ENCODE results near the gene IHH.
A peak's percentile ranks its signal among the peaks of the same experiment; 100 is the strongest.

The IHH gene

DNA sequence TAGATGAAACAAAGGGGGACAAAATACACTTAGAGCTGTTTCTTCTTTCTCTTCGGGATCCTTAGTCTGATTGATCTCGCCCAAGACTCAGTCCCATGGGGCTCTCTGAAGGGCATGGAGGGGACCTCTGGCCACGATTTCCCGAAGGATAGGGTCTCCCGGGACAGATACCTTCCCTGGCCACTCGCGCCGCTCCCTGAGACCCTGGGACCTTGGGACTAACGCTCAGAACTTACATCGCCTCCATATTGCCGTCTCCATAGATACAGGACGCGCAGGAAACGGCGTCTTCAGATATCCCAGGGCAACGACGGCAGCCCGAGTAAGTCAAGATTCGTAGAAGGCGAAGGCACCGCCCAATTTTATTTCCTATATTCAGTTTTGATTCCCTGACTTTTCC lies 19.5 kb downstream of the IHH start, which contains the start of gene CFAP65:
TSS of gene CFAP65 (minus strand) at position 265 of the 400 bp plus-strand sequence. CDS start 2,468 bp downstream, outside the sequence.
- peak in 1 of 4 experiments; percentile 18 for DNase-seq (ENCODE audit: low read depth in 4 of 4, low spot score in 1 of 4)

DNA sequence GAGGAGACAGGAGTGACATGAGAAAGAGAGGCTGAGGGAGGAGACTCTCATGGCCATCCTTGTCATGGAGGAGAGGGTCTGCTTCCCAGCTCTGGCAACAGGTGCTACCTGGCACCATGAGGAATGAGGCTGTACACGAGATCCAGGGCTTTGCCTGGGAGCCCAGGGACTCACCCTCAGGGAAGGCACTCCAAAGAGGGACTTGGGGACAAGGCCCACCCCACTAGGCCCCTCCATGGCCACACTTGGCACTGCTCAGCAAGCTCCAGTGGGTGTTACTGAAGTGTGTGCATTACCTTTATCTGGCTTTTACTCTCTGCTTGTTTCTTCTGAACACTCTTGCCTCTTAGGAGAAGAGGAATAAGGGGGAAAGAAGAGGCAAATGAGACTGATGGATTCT lies 22.1 kb downstream of the IHH start:
- no peak for DNase-seq (ENCODE audit: low read depth in 4 of 4, low spot score in 1 of 4)

DNA sequence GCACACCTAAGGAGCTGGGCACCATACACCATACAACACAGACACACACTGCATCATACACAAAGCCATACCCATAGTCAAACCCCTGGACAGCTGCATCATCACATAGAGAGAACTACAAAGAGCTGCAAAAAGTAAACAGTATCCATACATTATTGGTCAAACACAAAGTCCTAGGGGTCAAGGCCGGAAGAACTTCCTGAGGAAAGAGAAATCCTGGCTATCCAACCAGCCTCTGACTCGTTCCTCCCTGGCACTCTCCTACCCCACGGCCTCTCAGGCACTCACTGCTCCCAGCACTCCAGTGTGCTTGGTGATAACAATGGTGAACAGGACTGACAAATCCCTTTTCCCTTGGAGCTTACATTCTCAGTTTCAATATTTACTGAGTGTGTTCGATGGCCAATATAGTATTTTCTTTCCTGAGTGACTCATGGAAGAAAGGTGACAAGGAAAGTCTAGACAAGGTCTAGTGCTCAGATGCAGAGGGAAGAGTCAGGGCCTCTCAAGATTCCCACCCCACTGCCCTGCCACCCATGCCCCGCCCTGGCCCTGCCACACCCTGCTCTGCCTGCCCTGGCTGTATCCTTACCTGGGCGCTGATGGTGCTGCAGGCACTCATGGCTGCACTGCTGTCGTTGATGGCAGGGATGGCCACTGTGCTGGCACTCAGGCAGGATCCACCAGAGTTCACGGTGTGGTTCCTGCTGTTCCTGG lies 22.8 kb downstream of the IHH start:
- no peak for DNase-seq (ENCODE audit: low read depth in 4 of 4, low spot score in 1 of 4)

DNA sequence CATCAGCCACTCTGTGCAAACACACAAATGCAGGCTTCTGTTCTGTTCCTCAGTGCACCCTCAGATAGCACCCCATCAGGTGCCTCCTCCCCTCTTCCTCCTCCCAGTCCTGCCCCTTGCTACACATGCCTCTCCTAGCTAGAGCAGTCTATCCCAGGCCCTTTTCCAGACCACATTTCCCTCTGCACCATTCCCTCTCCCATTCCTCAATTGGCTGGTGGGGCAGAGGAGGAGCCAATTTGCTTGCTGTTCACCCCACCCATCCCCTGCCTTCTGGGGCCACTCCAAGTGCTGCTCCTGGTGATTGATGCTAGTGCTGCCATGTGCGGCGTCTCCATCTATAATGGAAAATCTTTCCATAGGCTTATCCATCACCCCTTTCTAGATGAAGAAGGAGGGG lies 24.8 kb downstream of the IHH start:
- DNase-seq (ENCODE audit: low read depth in 4 of 4, low spot score in 1 of 4): no peak

DNA sequence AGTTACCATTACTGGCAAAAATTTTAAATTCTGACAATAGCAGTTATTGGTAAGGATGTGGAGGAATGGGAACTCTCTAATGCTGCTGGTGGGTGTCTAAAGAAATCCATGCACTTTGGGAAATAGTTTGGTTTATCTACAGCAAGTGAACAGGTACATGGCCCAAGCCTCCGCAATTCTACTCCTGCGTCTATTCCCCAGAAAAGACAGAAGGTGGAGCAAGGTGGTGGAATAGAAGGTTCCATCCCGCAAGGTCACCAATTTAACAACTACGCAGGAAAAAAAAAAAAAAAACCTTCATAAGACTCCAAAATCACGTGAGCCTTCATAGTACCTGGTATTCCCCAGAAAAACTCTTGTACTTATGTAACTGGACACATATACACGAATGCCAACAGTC lies 25.9 kb downstream of the IHH start:
- DNase-seq (ENCODE audit: low read depth in 4 of 4, low spot score in 1 of 4): no peak

DNA sequence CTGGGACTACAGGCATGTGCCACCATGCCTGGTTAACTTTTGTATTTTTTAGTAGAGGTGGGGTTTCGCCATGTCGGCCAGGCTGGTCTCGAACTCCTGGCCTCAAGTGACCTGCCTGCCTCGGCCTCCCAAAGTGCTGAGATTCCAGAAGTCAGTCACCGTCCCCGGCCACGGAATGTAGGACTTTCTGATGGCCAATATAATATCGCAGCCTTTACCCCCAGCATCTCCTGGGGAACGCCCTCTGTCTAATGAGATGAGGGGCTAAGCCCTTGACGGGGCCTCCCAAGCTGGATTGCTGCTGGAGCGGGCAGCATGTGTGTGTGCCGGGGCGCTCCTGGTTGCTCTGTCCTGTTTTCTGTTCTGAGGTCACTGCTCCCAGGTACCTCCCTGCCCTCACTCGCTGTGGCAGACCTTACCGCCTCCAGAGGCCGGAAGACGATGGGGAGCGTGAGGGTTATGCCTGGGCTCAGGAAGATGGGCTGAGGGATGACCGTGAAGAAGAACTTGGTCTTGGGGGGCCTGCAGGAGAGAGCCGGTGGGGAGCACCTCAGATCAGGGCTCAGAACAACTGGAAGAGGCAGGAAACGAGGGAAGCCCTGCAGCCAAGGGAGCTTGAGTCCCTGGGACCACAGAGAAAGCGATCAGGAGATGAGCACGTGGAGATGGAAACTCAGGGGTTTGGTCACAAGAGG lies 28.5 kb downstream of the IHH start:
- DNase-seq (ENCODE audit: low read depth in 4 of 4, low spot score in 1 of 4): no peak

DNA sequence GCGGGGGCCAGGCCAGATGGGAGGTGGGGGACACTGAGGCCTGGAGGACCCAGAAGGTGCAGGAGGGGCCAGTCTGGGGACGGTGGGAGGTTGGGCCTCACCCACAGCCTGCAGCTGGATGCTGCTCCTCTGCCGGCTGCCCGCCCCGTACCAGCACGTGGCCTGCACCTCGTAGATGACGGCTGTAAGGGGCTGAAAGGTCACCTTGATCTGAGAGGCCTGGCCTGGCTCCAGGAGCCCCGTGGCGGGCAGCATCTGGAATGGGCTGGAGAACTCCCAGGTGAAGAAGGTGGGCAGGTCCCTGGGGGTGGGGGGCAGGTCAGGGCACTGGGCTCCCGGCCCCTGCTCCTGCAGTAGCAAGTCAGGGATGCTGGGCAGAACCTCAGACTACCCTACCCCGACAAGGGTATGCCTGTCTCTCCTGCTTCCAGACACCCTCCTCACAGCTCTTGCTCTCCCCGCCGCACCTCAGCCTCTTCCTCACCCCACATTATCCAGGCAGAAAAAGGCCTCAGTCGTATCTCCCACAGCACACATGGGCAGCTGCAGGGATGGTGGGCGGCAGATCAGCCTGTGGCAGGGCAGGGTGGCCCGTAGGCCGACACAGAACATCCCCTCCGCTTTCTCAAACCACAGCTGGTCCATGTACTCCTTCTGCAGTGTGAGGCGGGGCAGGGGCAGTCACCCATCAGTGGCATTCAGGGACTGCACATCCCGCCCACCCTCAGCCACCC lies 29.5 kb downstream of the IHH start:
- no peak for DNase-seq (ENCODE audit: low read depth in 4 of 4, low spot score in 1 of 4)

DNA sequence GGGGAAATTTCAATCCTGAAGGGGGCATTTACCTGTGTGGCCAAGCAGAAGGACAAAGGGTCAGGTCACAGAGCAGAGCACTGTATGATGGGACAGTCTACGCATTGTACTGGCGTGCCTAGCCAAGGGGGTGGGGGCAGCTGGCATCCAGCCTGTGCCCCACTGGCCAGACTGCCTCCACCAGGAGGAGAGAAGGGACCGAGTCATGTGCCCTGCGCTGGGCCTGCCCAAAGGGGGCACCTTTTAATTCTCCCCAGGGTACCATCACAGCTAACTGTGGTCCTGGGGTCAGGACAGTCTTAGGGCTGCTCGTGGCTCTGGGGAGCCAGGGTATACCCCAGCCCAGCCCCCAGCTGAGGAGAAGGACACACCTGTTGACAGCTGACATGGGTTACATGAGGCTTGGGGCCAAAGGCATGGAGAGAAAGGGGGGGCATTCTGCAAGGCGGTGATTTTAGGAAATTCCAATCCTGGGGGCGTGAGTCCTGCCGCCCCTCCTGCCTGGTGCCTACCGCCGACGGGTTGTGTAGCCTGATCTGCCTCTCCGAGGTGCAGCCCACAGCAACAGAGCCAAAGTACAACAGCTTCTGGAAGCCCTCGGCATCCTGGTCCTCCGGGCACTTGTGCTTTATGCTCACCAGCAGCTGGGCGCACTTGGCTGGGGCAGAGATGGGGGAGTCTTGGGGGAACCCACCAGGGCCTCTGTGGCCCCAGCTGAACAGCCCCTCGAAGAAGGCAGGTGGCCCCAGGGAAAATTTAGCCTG lies 30.4 kb downstream of the IHH start:
- no peak for DNase-seq (ENCODE audit: low read depth in 4 of 4, low spot score in 1 of 4)

DNA sequence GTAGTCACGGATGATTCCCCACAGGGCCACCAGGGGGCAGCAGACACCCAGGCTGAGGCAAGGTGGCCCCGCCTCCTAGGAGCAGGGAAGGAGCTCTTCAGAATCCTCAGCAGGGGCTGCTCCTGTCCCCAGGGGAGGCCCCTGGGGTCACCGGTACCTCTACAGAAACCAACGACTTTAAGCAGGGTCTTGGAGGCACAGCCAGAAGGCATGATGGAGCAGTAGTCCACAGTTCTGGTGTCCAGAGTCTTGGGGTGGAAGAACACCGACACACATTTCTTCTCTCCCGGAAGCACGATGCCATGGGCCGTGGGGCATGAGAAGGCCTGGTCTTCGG lies 30.9 kb downstream of the IHH start:
- peak; percentile 52 to 69 (median 59) for DNase-seq (ENCODE audit: low read depth in 4 of 4, low spot score in 1 of 4)

DNA sequence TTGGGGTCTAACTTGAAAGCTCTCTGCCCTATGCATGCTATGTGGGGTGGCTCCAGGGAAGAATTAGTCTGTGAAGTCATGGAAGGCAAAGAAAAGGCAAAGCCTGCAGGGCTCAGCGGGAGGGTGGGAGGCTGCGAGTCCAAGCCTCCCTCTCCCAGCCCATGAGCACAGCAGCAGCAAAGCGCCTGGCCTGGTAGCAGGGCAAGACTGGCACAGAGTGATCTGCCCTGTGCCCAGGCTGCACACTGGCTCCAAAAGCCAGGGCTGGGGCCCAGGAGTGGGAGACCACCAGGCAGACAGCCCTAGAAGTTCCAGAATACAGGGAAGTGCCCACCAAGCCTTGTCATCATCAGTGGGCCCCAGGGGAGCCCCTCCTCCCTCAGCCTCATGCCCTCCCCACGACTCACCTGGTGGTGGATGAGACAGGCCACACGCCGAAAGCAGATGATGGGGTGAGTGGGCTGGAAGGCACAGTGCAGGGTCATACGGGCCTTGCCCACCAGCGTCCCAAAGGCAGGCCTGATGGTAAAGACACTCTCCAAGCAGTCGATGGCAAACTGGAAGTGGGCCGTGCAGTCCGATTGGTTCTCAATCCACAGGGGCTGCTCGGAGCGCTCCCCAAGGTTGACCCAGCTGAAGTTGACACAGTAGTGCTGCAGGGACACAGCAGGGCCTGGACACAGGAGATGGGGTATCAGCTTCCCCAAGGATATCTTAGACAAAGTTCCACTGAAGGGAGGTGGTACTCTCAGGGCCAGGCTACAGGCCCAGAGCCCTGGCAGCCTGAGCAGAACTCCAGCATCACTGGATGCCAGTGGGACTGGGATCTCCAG lies 31.5 kb downstream of the IHH start:
- DNase-seq (ENCODE audit: low read depth in 4 of 4, low spot score in 1 of 4): no peak

DNA sequence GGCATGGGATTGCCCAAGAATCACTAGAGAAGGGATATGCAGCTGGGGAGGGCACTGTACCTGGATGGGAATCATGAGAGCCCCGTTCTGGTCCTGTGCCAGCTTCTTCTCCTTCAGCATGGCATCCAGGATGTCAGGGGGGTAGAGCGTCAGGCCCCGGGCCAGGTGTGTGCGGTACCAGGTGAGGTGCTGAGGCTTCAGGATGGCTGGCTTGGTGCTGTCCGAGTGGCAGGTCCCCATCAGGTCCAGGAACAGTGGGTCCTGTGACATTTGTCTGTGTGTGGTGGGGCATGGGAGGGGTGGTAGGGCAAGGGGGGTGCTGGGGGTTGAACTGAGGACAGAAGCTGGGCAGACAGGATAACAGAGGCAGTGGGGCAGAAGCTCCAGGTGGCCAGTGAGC lies 32.6 kb downstream of the IHH start:
- no peak for DNase-seq (ENCODE audit: low read depth in 4 of 4, low spot score in 1 of 4)

DNA sequence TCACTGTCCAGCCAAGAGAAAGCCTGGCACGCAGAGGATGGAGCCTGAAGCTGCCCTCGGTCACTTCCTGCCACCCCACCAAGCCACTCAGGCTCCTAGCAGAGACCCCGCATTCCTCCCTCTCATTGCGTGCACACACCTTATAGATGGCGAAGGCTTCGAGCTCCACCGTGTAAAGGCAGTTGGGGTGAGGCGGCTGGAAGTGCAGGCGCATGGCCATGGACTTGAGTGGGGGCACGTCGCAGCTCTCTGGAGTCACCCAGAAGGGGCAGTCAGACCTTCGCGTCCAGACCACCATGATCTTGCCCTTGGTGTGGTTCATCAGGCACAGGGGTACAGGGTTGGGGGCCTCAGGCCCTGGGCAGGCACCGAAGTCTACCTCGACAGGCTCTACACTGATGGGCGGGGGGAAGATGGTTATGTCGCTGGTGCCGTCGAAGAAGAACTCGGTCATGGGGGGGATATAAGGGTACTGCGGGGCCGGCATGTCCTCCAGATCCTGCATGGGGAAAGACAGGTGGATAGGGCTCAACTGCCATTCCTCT lies 33.1 kb downstream of the IHH start:
- no peak for DNase-seq (ENCODE audit: low read depth in 4 of 4, low spot score in 1 of 4)

DNA sequence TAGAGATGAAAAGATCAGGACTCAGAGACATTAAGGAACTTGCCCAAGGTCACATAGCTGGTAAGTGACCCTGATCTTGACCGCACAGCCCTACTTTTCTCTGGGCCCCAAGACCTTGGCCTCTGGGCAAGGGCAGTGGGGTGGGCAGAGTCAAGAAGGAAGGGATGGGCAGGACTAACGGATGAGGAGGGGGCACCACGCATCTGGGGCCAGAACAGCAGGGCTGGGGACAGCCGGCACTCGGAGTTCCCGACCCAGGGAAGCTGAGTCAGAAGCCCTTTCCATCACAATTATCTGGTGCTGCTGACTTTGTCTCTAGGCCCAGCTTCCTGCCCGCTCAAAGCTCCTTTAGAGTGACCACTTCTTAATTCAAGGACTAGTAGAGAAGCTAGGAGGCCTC lies 33.8 kb downstream of the IHH start:
- DNase-seq (ENCODE audit: low read depth in 4 of 4, low spot score in 1 of 4): no peak

DNA sequence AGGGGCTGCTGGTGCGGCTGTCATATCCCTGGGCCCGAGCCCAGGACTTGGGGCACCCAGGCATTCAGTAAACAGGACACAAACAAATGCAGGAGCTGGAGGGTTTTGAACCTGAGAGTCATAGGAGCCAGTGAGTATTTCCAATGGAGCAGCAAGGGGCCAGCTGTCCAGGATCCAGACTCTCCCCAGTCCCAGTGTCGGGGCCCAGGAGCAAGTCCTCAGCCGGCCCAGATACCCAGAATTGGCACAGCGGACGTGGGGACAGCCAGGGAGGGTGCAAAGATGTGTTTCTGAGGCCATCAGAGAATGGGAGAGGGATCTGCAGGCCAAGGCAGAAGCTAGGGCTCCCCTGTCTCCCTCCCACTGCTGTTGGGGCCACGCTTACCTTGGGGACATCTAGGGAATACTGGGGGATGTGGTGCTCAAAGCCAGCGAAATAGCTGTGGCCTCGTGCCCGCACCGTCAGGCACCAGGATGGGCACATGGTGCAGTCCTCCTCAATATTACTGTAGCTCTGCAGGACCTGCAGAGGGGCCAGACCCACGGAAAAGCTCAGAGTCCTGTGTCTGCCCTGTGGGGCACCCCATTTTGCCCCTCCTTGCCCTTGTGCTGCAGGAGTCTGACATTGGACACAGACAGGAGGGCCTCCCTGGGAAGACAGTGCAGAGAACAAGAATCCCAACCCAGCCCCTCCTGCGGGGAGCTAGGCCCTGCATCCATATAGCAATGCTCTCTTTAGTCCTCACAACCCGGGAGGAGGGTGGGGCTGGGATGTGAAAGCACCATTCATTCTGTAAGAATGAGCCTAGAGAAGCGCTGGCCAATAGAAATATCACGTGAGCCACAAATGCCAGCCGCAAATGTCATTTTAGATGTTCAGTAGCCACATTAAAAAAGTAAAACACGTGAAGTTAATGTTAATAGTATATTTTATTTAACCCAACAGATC lies 34.8 kb downstream of the IHH start:
- no peak for DNase-seq (ENCODE audit: low read depth in 4 of 4, low spot score in 1 of 4)

DNA sequence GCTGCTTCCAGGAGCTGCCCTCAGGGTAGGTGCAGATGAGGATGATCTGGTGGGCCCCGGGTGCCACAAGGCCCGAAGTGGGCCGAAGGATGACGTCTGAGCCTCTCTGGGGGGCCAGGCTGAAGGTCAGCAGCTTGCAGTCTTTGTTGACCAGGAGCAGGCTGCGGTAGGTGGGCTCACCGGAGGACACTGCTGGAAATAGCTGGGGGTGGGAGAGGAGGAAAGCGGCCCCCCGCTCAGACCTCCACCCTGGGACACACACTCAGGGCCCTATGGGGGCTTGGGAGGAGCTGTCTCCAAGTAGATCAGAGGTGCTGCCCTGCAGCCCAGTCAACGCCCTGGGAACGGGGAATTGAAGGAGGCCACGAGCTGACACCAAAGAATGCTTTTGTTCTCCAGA lies 36.7 kb downstream of the IHH start:
- DNase-seq (ENCODE audit: low read depth in 4 of 4, low spot score in 1 of 4): no peak

DNA sequence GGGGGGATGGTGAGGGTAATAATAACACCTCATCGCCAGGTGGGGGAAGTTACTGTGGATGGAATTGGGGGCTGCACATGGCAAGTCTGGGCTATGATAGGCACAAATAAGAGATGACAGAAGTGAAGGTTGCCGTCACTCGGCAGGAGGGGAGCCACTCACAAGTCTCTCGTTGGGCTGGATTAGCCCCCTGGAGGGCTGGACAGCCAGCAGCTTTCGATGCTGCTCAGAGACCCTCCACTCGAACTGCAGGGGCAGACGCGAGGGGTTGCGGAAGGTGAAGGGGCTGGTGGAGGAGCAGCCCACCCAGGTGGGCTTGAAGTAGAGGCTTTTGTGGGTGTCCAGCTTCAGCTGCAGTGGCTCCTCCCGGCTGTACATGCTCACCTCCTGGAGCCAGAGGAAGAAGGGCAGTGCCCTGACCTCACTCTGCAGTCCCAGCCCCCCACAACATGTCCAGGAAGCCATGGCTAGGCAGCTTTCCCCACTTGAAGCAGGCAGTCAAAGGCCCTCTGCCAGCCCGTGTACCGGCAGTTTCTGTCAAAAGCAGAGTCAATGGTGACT lies 37.6 kb downstream of the IHH start:
- DNase-seq (ENCODE audit: low read depth in 4 of 4, low spot score in 1 of 4): no peak

DNA sequence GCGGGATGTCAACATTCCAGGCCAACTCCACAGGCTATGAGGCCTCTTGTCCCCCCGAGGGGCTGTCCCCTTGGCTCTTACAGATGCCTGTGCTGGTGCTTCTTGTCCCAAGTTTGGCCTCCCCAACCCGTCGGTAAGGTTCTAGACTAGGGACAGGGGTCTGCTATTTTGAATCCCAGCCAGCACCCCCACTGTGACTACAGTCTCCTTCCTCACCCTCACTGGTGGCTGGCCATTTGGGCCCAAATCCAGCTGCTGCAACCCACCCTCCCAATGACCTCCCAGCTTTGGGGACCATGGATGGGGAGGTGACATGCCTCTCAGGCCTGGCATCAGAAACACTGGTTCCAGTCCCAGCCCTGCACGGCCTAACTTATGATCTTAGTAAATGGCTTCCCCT lies 38.1 kb downstream of the IHH start:
- DNase-seq (ENCODE audit: low read depth in 4 of 4, low spot score in 1 of 4): no peak

DNA sequence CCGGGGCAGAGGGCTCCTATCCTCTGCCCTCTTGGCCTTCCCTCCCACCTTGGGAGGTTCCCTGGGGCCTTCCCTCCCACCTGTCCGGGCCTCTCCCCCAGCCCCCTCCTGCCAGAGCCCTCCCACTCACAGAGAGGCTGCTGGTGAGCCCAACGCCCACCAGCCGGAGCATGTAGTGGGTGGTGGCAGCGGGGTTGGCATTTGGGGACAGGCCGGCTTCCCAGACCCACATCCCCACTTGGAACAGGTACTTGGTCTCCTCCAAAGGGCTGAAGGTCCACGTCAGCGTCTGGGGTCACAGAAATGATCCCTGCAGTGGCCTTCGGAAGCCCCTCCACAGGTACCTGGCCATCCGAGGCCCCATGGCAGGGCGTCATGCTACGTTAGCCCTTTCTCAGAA lies 38.7 kb downstream of the IHH start:
- DNase-seq (ENCODE audit: low read depth in 4 of 4, low spot score in 1 of 4): no peak

DNA sequence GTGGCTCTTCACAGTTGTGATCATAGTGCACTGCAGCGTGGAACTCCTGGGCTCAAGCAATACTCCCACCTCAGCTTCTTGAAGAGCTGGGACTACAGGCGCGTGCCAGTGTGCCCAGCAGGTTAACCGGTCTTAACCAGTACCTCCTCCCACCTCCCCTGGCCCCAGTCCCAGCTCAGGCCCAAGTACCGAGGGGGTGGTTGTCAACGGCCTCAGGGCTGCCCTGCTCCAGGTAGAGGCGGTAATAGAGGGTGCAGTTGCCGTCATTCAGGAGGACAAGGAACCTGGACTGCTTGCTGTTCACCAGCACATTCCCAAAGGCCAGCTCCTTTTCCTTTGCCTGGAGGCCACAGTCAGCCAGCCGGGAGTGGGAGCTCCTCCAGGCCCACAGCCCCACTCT lies 39.1 kb downstream of the IHH start:
- no peak for DNase-seq (ENCODE audit: low read depth in 4 of 4, low spot score in 1 of 4)

Measured in stimulated activated CD4-positive, alpha-beta T cell treated with anti-CD3 and anti-CD28 coated beads, Interleukin-1b, Interleukin-23, amount 100 ng/mL, for 24 hours (primary cell).